ENCODE measurements around the gene RAET1G. TPM values are rescaled to one million over a fixed set of nuclear protein-coding genes. Genes with fewer than 3 reads are reported as not detected.

RAET1G gene
- total and polyA plus RNA-seq, 2 donors (not counting 1 experiment from before 2014, with no cell fraction given): not detected

- ATAC-seq (ENCODE audit: low read depth): no peak
- intact Hi-C loops (cut with micrococcal nuclease): no loop called here
- DNase-seq: no peak
Measured at GRCh38 chr6:149869275-149869892, 53.5 kb downstream of the RAET1G start.

More at GRCh38 chr6:149869275-149869892, 53.5 kb downstream of the RAET1G start:
- no peak overlapping the region for H3K4me3 ChIP-seq (ENCODE audit: control extremely low read depth in 1 of 5, extremely low read depth in 1 of 5, insufficient read depth in 1 of 5, low read depth in 2 of 5, low read length in 4 of 5)
- WGBS (ENCODE audit: insufficient coverage): 65% methylated on average over 9 of the region's 10 CpGs
- no peak overlapping the region for H3K9ac ChIP-seq (ENCODE audit: low read length)
- H3K27ac ChIP-seq (ENCODE audit: low read length in 2 of 2): no peak overlapping the region
- H3K4me1 ChIP-seq (ENCODE audit: control insufficient read depth in 2 of 2, insufficient read depth in 2 of 2, low read length in 2 of 2): peaks cover 5% of the 10 kb centered on the region in 2 donors
- Mint-ChIP-seq H3K4me1 (peaks cover 6% of the 10 kb centered on the region), H3K27ac (no peak overlapping the region), H3K4me3 (no peak overlapping the region), H3K9me3 (ENCODE audit: insufficient read depth) (no peaks in the 10 kb centered on the region), H3K27me3 (peaks cover 33% of the 10 kb centered on the region)
- peaks cover 0 to 5% (median 0%) of the 10 kb centered on the region in 3 donors for H3K9me3 ChIP-seq (ENCODE audit: control extremely low read depth in 1 of 3, control insufficient read depth in 2 of 3, insufficient read depth in 1 of 3, low read length in 2 of 3)
- H4K20me1 ChIP-seq (ENCODE audit: control insufficient read depth, insufficient read depth, low read length, poor library complexity, severe bottlenecking): no peaks in the 10 kb centered on the region
- H3K27me3 ChIP-seq (replicated peaks in 1 of 4; ENCODE audit: control extremely low read depth in 1 of 4, control insufficient read depth in 3 of 4, insufficient read depth in 4 of 4, low read length in 3 of 4): peaks cover 0 to 7% (median 2%) of the 10 kb centered on the region in 4 experiments
- H3K4me2 ChIP-seq (replicated peaks; ENCODE audit: low read depth, low read length, poor library complexity, severe bottlenecking): no peak overlapping the region
- TF ChIP-seq EZH2 (IDR thresholded peaks at IDR 0.05; ENCODE audit: borderline replicate concordance, insufficient read depth, low read depth, low read length, poor library complexity, severe bottlenecking) (no peak), CTCF (IDR thresholded peaks at IDR 0.05) (no peak)
- H2AFZ ChIP-seq (ENCODE audit: insufficient read depth, low read depth, low read length, poor library complexity, severe bottlenecking): no peak overlapping the region
- no peaks in the 10 kb centered on the region for H3K36me3 ChIP-seq (replicated peaks in 1 of 2; ENCODE audit: control extremely low read depth in 1 of 2, control insufficient read depth in 1 of 2, extremely low read depth in 1 of 2, insufficient read depth in 2 of 2, low read length in 1 of 2)
- H3K79me2 ChIP-seq (ENCODE audit: control insufficient read depth, insufficient read depth, low read length): no peaks in the 10 kb centered on the region
- ChIA-PET CTCF (interaction anchor here (1.0 kb wide), 1 partner anchor 33 kb away, joined by 4 read pairs; no protein-coding TSS in a partner anchor), POLR2A (no interaction called here)

All from B cell (primary cell).